DMS79 treated with DMSO at 0.1 percent for 48 hours (cell line): ENCODE measurements around the gene BEST2.
A peak's percentile ranks its signal among the peaks of the same experiment; 100 is the strongest.
"Not testable (repeated sequence)": the region's sequence is repeated elsewhere in the genome, so short reads cannot be mapped to it uniquely, and the experiment has no call there.

ENCODE experiments used
- DNase-seq: peaks from one replicate; lab custom pipeline; 2025; lab: John Stamatoyannopoulos, UW

The BEST2 gene

GRCh38 chr19:12751635-12752034, at the start of gene BEST2:
Gene BEST2 (plus strand): TSS chr19:12751791. CDS start chr19:12752593, 802 bp downstream.
- no peak for DNase-seq

- no peak for DNase-seq
These were observed 48.5 kb upstream of the BEST2 start for GRCh38 chr19:12703046-12703445.

GRCh38 chr19:12705169-12705568, 46.4 kb upstream of the BEST2 start:
- DNase-seq: no peak

GRCh38 chr19:12705654-12706331, 45.8 kb upstream of the BEST2 start:
- DNase-seq: no peak

DNA sequence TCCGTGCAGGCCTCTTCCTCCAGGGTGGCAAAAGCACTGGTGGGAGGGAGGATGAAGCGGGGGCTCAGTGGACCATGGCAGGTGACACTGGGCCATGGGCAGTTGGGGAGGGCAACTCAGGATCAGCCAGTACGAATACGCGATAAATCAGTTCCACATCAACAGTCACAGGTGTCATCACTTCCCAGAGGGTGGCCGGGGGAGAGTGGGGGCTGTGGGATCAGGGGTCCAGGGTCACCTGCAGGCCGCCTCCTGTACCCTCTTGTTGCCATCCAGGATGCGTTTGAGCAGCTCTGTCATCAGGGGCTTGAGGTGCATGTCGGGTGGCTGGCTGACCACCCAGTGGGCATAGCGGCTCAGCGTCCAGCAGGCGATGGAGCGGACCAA, 45.3 kb upstream of the BEST2 start:
- DNase-seq: no peak

DNA sequence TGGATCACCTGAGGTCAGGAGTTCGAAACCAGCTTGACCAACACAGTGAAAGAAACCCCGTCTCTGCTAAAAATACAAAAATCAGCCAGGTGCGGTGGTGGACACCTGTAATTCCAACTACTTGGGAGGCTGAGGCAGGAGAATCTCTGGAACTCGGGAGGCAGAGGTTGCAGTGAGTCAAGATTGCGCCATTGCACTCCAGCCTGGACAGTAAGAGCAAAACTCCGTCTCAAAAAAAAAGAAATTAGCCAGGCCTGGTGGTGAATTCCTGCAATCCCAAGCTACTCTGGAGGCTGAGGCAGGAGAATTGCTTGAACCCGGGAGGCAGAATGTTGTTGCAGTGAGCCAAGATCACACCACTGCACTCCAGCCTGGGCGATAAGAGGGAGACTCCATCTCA, 43.0 kb upstream of the BEST2 start:
- DNase-seq: no peak

DNA sequence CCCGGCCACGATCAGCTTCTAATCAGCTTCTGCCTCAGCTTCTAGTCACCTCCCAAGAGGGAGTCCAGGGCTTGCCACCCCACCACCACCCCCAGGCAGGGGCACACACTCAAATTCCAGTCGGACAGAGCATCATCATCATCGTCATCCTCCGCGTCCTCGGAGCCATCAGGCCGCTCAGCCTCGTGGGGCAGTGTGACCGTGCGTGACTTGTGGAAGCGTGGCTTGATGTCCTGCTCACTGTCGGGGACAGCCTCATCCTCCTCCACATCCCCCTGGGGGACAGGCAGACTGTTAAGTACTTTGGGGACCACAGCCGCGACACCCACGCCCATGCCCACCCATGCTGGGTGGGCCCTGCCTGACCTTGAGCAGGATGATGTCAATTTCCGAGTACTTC, 40.4 kb upstream of the BEST2 start:
- no peak for DNase-seq

GRCh38 chr19:12712077-12712476, 39.5 kb upstream of the BEST2 start:
- DNase-seq: not testable (repeated sequence)

- not testable (repeated sequence) for DNase-seq
These were observed 38.3 kb upstream of the BEST2 start for GRCh38 chr19:12713304-12713703.

- DNase-seq: no peak
These were observed 36.5 kb upstream of the BEST2 start for GRCh38 chr19:12715102-12715501.

- DNase-seq: no peak
These were observed 35.7 kb upstream of the BEST2 start for GRCh38 chr19:12715929-12716328.

DNA sequence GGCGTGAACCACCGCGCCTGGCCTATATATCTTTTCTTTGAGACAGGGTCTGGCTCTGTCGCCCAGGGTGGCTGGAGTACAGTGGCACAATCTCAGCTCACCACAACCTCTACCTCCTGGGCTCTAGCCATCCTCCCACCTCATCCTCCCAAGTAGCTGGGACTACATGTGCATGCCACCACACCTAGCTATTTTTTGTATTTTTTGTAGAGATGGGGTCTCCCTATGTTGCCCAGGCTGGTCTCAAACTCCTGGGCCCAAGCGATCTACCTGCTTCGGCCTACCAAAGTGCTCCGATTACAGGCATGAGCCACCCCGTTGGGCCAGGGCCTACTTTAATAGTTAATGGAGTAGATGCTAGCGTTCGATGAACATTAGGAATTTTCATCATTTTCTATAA, 31.3 kb upstream of the BEST2 start:
- DNase-seq: no peak

- no peak for DNase-seq
These were observed 30.5 kb upstream of the BEST2 start for GRCh38 chr19:12720851-12721655.

DNA sequence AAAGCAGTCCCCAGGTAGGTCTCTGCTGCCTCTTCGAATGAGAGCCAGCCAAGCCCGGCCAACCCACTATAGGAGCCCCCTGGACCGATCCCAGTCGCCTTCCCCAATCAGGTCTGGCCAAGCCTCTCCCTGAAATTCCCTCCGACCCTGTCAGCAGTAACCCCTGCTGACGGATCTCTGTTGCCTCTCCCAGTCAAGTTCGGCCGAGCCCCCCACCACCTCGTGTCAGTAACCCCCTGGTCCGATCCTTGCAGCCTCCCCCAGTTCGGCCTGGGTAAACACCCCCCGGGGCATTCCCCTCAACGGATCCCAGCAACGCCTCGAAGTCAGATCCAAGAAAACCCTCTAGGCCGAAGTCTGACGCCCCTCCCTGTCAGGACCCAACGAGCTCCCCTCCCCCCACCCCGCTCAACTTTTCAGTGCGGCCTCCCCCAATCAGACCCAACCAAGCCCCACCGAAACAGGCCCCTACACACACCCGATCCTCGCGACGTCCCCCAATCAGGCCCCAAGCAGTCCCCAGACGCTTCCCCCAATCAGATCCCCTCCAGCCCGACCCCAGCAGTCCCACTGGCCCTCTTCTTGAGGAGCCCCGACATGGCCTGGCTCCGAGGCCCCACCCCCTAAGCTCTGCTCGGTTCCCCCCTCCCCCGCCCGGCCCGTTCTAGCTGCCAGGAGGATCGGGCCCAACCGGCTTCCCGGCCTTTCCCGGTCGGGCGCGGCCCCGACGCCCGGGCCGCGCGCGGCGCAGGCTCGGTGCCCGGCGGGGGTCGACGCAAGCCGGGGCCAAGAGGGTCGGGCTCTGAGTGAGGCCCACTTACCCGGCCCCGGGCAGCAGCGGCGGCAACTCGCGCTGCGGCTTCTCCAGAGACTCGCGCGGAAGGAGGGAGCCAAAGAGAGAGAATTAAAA, 29.7 kb upstream of the BEST2 start:
- peak; percentile 51 for DNase-seq

- peak; percentile 98 for DNase-seq
These were observed 28.8 kb upstream of the BEST2 start for GRCh38 chr19:12722566-12723380.

DNA sequence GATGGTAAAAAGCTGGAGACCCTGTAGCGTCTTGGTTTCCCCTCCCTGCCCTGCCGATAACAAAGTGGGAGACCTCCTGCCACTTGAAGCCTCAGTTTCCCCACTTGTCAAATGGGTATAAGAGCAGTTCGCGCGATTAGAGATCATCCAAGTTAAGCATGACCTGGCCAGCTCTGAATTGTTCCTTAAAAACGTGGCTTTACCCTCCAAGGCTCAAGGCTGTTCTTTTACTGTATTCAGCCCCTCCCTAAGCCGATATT, 28.3 kb upstream of the BEST2 start:
- DNase-seq: no peak

GRCh38 chr19:12723641-12724426, 27.8 kb upstream of the BEST2 start, which contains the start of gene TNPO2:
Gene TNPO2 (minus strand): TSS chr19:12723932. CDS start chr19:12720977, 2,955 bp downstream.
- peak; percentile 76 for DNase-seq

DNA sequence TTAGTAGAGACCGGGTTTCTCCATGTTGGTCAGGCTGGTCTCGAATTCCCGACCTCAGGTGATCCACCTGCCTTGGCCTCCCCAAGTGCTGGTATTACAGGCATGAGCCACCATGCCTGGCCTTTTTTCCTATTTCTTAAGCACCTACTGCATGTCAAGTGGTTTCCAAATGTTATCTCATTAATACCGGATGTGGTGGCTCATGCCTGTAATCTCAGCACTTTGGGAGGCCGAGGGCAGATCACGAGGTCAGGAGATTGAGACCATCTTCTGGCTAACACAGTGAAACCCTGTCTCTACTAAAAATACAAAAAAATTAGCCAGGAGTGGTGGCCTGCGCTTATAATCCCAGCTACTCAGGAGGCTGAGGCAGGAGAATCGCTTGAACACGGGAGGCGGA, 26.0 kb upstream of the BEST2 start:
- not testable (repeated sequence) for DNase-seq

DNA sequence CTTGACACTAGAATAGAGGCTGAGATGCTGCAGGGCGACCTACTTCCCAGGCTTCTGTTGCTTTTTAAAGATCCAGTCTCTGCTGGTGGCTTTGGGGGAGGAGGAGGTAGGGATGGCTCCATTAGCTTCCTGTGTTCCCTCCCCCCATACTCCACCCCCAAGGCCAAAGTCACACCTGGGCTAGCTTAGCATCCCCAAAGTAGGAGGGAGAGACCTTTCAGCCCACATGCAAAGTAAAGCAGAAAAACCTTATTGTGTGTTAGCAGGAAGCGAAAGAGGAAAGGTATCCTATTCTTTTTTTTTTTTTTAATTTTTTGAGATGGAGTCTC, 24.6 kb upstream of the BEST2 start:
- no peak for DNase-seq

DNA sequence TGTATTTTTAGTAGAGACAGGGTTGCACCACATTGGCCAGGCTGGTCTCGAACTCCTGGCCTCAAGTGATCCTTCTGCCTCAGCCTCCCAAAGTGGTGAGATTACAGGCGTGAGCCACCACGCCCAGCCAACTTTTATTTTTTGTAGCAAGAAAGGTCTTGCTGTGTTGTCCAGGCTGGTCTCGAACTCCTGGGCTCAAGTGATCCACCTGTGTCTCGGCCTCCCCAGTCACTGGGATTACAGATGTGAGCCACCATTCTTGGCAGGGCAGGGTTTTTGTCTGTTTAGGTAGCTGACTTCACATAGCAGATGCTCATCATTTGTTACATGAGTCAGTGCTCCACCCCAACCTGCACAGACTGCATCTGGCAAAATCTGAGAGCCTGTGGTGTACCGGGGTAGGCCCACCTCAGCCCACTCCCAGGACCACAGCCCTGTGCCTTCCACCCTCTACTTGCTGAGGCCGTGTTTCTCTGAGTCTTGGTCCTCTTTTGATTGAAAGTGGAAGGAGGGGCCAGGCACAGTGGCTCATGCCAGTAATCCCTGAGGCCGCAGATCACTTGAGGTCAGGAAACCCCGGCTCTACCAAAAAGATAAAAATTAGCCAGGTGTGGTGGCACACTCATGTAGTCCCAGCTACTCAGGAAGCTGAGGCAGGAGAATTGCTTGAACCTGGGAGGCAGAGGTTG, 23.7 kb upstream of the BEST2 start:
- DNase-seq: no peak

DNA sequence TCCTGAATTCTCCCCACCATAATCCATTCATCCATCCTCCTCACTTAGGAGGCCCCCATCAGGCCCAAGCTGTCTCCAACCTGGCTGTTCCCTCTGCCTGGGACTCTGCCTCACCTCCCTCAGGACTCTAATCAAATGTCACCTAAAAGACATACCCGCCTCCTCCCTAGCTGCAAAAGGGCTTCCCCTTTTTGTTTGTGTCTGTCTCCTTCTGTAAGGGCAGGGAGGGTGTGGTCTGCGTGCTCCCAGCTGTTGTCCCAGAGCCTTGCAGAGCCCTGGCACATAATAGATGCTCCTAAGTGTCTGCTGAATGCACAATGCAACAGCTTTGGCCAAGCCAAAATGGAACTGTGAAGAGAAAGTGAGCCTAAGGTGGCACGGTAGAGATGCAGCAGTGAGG, 21.5 kb upstream of the BEST2 start:
- no peak for DNase-seq
